Measurements from ENCODE around the gene RTF1. TPM values are rescaled to one million over a fixed set of nuclear protein-coding genes. Genes with fewer than 3 reads are reported as not detected.

Gene RTF1
- total RNA-seq, 4 donors from 2014 or later, result 22.7 to 46.8 (median 24.3) TPM

DNA sequence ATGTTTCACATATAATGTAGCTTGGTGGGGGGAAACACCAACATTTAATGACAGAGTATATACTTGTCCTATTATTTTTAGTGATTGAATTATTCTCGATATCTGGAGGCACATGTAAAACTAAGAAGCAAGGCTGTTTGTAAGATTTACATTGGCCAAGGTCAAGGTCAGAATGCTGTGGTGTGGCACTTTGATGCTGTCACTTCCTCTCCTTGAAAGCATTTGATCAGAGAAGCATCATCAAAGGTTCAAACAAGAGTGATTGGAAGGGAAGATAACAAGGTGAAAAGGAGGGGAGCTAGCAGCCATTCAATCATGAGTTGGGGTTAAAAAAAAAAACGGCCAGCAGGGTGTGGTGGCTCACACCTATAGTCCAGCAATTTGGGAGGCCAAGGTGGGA lies 26.4 kb downstream of the RTF1 start:
- Histone ChIP-seq H3K4me1 (no peaks in the 10 kb centered on the region), H3K27ac (no peak overlapping the region), H3K27me3 (no peaks in the 10 kb centered on the region), H3K4me3 (no peak overlapping the region), H3K36me3 (peaks cover 0 to 33% of the 10 kb centered on the region in 2 donors), H3K9me3 (no peaks in the 10 kb centered on the region)
- no peak for TF ChIP-seq CTCF (IDR thresholded peaks at IDR 0.05 in 4 of 5, conservative IDR thresholded peaks at IDR 0.05 in 1 of 5)
- TF ChIP-seq POLR2A (IDR thresholded peaks at IDR 0.05), result no peak
- intact Hi-C loops (cut with DNase I; ENCODE audit: low total_unique reads), result no loop called here
- ATAC-seq (no peak), DNase-seq (no peak)
- in situ Hi-C loops (cut with MboI; ENCODE audit: low sequenced_read_pairs in 4 of 4), result no loop called here

- in situ Hi-C loops (cut with MboI; ENCODE audit: low sequenced_read_pairs in 4 of 4) (no loop called here), intact Hi-C loops (cut with DNase I; ENCODE audit: low total_unique reads) (no loop called here)
- no peaks in the 10 kb centered on the region for H3K27me3 ChIP-seq
- no peak for DNase-seq
- no peak for TF ChIP-seq CTCF (IDR thresholded peaks at IDR 0.05 in 4 of 5, conservative IDR thresholded peaks at IDR 0.05 in 1 of 5)
- TF ChIP-seq POLR2A (IDR thresholded peaks at IDR 0.05), result no peak
- no peak overlapping the region for H3K4me3 ChIP-seq
- ATAC-seq, result no peak
- no peak overlapping the region for H3K27ac ChIP-seq
- no peaks in the 10 kb centered on the region for H3K4me1 ChIP-seq
- no peaks in the 10 kb centered on the region for H3K9me3 ChIP-seq
- peaks cover 0 to 12% of the 10 kb centered on the region in 2 donors for H3K36me3 ChIP-seq
Observed at GRCh38 chr15:41445399-41445798, 28.5 kb downstream of the RTF1 start.

- no peak for ATAC-seq
- H3K9me3 ChIP-seq, result no peaks in the 10 kb centered on the region
- no peak overlapping the region for H3K4me3 ChIP-seq
- no peaks in the 10 kb centered on the region for H3K4me1 ChIP-seq
- peaks cover 0 to 47% of the 10 kb centered on the region in 2 donors for H3K36me3 ChIP-seq
- TF ChIP-seq POLR2A (IDR thresholded peaks at IDR 0.05) (no peak), CTCF (IDR thresholded peaks at IDR 0.05 in 4 of 5, conservative IDR thresholded peaks at IDR 0.05 in 1 of 5) (no peak)
- no peak overlapping the region for H3K27ac ChIP-seq
- no peaks in the 10 kb centered on the region for H3K27me3 ChIP-seq
- in situ Hi-C loops (cut with MboI; ENCODE audit: low sequenced_read_pairs in 4 of 4), result no loop called here
- intact Hi-C loops (cut with DNase I; ENCODE audit: low total_unique reads), result no loop called here
- no peak for DNase-seq
Observed at GRCh38 chr15:41462084-41462795, 45.3 kb downstream of the RTF1 start.

DNA sequence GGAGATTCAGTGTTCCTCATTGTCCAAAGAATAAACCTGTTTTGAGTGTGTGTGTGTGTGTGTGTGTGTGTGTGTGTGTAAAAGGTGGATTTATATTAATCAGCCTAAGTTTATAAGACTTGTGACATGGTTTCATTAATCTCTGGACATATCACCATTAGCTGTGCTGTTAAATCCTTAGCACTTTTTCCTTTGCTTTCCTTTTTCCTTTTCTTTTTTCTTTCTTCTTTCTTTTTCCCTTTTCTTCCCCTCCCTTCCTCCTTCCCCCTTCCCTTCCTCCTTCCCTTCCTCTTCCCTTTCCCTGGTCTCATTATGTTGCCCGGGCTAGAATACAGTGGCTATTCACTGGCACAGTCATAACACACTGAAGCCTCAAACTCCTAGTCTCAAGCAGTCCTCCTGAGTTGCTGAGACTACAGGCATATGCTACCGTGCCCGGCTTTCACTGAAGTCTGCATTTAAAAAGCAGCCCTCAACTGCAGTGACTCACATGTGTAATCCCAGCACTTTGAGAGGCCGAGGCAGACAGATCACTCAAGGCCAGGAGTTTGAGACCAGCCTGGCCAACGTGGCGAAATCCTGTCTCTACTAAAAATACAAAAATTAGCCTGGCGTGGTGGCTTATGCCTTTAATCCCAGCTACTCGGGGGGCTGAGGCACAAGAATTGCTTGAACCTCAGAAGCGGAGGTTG lies 48.1 kb downstream of the RTF1 start:
- no peaks in the 10 kb centered on the region for H3K9me3 ChIP-seq
- in situ Hi-C loops (cut with MboI; ENCODE audit: low sequenced_read_pairs in 4 of 4), result no loop called here
- no peak for ATAC-seq
- H3K4me1 ChIP-seq, result no peaks in the 10 kb centered on the region
- H3K27ac ChIP-seq, result no peak overlapping the region
- TF ChIP-seq CTCF (IDR thresholded peaks at IDR 0.05 in 4 of 5, conservative IDR thresholded peaks at IDR 0.05 in 1 of 5) (no peak), POLR2A (IDR thresholded peaks at IDR 0.05) (no peak)
- peaks cover 0 to 43% of the 10 kb centered on the region in 2 donors for H3K36me3 ChIP-seq
- H3K27me3 ChIP-seq, result no peaks in the 10 kb centered on the region
- no peak for DNase-seq
- no peak overlapping the region for H3K4me3 ChIP-seq
- intact Hi-C loops (cut with DNase I; ENCODE audit: low total_unique reads), result no loop called here
